HG03521 (cell line): ENCODE data around the gene AQR.
"Not testable (repeated sequence)": the region's sequence is repeated elsewhere in the genome, so short reads cannot be mapped to it uniquely, and the experiment has no call there.

Experiments used
- ATAC-seq: cut with Tn5 transposase; IDR thresholded peaks from one replicate; pipeline ENCODE4 v1.9.1; 2021; ENCODE audit warnings: mild to moderate bottlenecking, moderate library complexity; ENCODE audit not compliant: unreplicated experiment

AQR gene

DNA sequence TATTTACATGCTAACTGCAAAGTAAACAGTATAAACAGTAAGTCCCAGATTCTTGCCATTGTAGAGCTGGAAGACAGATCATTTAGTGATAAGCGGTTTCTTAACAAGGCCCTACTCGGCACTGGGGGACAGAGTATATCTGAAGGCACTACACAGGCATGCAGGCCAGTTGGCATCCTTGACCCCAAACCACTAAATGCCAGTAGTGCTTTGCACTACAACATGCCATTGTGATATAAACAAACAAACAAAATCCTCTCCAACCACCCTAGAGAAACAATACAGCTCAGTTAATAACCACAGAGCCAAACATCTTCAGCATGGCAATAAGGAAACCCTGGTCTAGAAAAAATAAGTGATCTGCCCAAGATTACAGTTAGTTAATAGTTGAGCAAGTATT, 5.3 kb downstream of the AQR start:
- ATAC-seq: no peak

DNA sequence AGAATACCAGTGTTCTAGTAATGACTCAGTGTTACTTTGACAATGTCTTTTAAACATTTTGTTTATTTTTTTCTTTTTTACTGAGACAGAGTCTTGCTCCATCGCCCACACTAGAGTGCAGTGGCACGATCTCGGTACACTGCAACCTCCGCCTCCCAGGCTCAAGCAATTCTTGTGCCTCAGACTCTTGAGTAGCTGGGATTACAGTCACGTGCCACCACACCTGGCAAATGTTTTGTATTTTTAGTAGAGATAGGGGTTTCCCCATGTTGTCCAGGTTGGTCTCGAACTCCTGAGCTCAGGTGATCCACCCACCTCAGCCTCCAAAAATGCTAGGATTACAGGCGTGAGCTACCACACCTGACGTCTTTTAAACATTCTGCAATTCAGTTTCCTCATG, 15.7 kb downstream of the AQR start:
- ATAC-seq: no peak

DNA sequence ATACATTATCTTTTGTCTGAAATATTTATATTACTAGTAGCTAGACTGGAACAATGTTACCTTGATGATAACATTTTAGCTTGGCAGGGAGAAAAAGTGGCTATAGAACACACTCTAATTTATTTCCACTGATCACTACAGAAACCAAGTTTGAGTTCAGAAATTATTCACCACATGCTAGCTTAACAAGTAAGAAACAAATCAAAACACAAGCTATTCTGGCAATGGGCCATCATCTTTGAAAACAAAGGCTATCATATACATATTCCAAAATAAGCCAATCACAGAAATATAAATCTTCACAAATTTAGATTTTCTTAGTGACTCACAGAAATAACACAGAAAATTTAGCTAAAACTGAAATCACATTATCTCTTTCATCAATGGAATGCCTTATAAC, 17.1 kb downstream of the AQR start:
- no peak for ATAC-seq

DNA sequence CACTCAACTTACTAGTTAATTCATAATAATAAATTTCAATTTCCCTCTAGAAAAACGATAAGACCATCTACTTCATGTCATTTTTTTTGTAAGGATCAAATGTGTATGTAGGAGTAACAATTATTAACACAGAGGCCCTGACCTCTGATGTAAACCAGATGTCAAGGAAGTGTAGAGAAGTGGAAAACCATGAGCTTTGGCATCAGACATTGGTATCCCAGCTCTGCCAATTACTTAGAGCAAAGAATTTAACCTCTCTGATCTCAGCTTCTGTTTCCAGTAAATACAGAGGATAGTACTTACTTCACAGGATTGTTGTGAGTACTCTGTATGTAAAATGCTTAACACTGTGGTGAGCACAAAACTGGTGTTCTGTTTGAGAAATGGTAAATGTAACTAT, 17.5 kb downstream of the AQR start:
- no peak for ATAC-seq

DNA sequence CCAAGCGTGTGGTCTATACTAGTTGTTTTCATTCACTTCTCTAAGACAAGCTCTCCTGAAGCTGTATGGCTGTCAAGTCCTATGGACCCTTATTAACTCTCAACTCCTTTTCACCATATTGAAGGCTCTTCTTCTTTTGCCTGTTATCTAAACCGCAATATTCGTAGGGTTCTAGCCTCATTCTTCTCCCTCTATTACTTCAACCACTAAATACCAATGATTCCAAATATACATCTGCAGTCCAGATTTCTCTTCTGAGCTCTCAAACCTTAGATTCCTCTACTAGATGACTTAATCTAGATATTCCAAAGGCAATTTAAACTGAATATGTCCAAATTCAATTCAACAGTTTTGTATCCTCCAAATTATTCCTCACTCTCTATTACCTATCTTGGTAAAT, 24.6 kb downstream of the AQR start:
- no peak for ATAC-seq

DNA sequence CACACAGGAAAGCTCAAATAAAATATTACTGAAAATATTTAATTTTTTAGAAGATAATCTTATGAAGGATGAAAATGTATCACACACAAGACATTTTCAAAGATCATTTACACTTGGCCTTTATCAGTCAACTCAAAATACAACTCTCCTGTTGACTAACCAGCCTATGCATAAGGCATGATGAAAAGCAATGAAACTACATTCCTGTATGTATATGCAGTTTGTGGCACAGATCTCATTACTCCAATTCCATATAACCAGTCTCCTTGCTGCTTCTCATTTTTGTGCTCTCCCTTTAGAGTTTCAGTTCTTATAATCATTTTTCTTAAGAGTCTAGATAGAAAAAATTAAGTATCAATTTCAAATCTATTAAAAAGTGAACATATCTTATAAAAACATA, 25.8 kb downstream of the AQR start:
- ATAC-seq: no peak

DNA sequence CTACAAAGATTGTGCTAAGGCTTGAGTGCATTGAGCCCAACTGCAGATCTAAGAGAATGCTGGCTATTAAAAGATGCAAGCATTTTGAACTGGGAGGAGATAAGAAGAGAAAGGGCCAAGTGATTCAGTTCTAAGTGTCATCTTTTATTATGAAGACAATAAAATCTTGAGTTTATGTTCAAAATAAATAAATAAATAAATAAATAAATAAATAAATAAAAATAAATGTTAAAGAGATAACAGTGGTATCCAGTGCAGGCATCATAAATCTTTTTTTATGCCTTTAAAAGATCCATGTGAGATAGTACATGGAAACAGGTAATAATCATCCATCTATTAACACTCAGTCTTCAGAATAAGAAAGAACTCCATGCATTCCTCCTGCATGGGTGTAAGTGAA, 26.3 kb downstream of the AQR start:
- ATAC-seq: not testable (repeated sequence)

DNA sequence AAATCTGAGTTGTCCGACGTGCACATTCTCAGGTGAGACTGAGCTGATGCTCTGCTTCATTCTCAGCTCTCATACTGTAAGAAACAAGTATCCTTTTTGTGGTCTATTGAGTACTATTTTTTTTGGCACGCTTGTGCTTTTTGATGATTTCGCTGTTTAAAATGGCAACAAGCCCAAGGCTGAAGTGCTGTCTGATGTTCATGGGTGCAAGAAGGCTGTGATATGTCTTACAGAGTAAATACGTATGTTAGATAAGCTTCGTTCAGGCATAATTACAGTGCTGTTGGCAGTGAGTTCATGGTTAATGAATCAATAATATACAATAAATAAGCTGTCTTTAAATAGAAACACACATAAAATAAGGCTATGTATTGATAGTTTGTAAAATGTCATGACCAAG, 27.2 kb downstream of the AQR start:
- ATAC-seq: no peak

DNA sequence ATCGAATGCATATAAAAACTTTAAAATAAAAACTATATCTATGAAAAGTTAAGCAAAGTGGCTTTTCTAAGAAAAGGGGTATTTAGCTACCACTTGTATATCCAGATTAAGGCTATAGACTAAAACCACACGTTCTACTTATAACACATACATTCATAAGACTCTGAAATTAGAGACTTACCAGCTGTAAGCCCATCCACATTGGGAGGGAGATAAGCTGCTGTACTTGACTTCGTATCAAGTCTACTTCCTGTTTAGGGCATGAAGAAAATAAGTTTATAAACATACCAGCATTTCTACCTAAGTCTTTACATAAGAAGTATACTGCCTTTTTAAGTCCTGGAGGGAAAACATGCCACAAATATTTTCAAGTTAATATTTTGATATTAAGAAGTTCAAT, 27.7 kb downstream of the AQR start:
- no peak for ATAC-seq

DNA sequence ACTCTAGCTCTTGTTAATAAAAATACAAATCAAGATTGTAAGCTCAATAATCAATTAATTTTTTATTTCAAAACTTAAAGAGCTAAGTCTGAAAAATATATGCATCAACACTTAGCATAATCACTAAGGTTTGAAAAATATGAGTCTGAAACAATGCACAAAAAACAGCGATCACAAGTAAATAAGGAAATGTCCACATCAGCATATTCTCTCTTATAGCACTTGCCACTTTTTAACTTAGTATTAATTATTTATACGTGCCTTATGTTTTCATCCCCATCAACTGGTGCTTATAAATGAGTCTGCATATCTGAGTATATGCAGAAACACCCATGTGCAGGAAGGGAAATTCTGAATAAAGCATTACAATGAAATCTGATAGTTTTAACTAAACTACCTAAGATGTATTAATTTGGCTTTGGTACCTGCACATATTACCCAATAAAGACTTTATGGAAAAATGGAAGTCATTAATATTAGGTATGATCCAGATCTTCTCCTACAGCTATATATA, 28.3 kb downstream of the AQR start:
- ATAC-seq: no peak

DNA sequence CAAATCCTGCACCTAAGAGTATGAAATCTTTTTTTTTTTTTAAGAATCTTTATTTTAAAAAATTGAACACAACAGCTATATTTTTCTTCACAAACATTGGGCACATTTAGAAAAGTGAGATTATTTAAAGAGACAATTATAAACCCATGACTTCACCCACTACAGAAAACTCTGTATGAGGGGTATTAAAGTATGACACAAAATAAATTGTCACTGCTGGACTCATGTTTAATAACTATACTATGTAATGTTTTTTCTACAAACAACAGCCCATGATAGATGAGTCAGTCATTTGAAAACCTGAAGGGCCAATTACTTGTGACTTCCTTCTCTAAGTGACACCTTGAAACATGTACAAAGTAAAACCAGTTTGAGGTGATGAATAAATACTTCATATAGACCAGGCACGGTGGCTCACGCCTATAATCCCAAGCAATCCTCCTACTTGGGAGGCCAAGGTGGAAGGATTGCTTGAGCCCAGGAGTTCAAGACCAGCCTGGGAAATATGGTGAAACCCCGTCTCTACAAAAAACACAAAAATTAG, 36.0 kb downstream of the AQR start:
- ATAC-seq: no peak

DNA sequence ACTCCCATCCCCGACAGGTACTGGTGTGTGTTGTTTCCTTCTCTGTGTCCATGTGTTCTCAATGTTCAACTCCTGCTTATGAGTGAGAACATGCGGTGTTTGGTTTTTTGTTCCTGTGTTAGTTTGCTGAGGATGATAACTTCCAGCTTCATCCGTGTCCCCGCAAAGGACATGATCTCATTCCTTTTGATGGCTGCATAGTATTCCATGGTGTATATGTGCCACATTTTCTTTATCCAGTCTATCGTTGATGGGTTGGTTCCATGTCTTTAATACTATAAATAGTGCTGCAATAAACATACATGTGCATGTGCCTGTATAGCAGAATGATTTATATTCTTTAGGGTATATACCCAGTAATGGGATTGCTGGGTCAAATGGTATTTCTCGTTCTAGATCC, 41.2 kb downstream of the AQR start:
- ATAC-seq: not testable (repeated sequence)

DNA sequence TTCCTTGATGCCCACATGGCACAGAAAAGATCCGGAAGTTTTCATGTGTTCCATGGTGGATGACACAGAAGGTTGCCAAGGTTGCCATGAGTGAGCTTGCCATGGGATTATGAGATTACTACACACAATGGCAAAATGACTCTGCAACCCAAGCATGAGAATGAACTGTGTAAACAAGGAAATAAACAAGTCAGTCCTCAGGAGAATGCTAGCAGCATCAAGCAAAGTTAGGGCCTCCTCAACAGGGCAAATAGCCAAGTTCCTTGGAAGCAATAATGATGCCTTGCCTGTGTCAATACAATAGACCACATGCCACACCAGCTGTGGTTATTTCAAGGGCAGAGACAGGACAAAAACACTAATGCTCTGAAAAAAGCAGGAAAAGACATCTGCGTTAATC, 41.8 kb downstream of the AQR start:
- no peak for ATAC-seq

DNA sequence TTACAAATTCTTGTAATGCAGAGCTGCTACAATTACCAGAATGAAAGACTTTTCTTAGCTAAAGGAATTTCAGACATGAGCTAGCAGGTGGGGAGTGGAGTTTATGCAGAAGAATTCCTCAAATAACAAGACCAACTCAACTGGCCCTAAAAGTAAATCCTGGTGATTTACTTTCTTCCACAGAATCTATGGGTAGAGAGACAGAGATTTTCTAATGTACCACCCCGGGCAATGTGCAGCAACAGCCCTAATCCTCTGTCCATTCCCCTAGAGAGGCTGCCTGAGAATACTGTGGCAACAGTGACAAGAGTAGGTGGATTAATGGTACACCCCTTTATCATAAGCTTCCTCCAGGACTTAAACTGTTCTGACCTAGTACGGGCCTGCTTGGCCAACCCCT, 55.2 kb downstream of the AQR start:
- ATAC-seq: no peak

DNA sequence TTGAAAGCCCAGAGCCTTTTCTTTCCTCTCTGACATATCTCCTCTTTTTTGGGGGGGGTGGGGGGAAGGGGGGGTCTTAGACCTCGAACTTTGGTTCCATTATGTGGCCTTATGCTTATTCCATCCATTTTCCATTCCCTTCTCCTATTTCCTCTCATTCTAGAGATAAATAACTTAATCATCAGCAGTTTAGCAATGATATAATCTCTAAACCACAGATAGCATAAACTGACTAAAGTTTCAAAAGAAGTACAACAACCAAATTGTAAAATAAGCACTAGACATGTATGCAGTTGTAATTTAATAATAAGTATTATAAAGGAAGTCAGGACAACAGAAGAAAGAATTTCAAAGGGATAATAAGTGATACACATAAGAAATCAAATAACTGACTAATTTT, 64.5 kb downstream of the AQR start:
- no peak for ATAC-seq

DNA sequence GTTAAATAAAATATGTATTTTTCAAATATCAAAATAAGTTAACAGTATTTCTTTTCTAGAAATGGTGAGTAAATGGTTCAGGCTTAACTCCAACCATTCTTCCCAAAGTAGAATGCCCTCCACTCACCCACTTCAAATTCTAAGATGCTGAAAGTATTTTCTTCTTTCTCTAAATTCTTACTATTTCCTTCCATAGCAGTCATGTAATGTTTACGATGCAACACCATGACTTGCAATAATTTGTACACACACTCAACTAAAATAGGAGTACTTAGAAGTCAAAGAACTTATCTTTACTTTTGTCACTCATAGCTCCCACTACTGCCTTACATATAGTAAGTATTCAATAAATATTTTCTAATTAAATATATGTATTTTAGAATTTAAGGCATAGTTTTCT, 65.0 kb downstream of the AQR start:
- ATAC-seq: no peak

DNA sequence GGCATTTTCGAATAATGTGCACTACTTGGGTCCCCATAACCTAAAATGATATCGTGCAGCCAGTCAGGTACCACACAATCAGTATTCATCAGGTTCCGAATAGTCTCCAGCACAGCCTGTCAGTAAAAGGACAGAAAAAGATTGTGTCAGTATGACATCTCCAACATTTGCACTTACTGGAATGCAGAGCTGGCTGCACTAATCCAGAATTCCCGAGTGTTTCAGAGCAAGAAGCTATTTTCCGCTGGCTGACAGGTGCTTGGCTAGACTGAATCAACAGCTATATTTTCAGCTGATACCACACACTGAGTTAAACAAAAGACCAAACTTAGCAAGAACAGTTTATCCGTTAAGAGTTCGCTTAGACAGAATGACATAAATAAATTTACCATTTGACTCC, 68.8 kb downstream of the AQR start:
- no peak for ATAC-seq

DNA sequence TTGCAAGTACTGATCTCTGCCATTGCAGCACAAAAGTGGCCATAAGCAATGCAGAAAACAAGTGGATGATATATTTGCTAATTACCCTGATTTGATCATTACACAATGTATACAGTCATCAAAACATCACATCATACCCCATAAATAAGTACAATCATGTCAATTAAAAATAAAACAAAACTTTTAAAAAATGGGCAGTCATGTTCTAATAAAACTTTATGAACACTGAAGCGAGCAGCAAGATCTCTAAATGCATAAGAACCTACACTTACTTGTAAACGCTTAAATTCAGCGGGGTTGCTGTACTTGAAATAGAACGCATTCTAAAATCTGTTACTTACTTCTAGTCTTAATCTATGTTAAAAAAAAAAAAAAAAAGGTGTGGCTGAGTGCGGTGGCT, 73.4 kb downstream of the AQR start:
- ATAC-seq: no peak

DNA sequence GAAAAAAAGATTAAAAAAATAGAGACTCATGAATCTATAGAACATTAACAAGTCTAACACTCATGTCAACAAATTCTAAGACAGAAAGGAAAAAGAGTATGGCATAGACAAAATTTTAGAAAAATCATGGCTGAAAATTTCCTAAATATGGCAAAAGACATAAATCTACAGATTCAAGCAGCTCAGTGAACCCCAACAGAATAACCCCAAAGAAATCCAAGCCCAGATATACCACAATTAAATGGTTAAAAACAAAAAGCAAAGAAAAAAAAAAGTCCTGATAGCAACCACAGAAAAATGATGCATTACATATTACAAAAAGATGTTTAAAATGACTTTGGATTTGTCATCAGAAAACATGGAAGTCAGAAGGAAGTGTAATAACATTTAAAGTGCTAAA, 75.6 kb downstream of the AQR start:
- ATAC-seq: no peak

DNA sequence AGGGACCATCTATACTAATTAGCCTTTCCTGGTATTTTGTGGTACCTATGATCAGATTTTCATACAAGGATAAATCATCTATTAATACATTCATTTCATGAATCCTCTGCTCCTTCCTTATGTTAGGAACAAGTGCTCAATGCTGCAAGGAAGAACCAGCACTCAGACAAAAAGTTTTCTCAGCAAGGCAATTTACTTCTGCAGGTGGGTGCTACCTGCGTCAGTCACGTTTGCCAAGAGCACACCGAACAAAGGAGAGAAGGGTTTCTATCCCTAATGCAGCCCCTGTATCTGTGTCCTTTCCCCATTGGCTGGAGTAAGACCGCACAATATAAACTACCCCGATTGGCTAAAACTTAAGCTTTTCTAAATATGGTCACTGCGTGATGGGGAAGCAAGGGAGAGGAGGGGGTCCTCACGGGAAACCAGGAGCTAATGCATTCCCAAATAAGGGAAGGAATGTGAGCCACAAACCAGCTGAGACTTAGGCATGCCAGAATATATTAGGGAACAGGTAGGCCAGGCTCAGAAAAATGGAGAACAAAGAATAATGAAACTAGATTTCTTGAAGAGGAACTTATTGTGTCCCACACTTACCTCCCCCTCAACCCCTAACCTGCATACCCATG, 76.5 kb downstream of the AQR start:
- no peak for ATAC-seq

DNA sequence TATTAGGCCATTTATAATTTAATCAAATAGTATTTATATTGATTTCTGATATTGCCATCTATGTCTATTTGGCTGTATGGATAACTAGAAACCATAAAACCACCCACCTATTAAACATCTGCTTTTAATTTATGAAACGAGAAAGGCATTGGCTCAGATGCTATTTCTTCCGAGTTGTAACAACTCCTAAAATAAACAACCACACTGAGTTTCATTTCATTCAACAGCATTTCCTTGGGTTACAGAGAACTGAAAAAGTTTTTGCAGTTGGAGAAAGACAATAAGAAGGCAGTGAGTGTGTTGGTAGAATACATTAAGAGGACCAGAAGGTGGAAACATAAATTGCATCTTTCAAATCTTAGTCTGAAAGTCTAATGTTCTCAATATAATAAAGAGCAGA, 79.1 kb downstream of the AQR start:
- no peak for ATAC-seq

DNA sequence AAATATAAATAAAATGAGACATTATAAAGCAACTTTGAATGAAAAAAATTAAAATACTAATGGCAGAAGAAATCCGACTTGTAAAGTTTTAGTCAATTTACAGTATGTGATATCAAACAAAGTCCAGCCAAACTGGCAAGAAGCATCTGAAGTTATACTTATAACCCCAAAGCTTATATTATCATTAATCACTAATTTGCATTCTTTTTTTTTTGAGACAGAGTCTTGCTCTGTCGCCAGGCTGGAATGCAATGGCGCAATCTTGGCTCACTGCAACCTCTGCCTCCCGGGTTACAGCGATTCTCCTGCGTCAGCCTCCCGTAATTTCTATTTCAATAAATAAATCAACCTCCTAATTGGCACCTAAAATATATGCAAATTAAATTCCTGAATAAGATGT, 80.1 kb downstream of the AQR start:
- no peak for ATAC-seq

DNA sequence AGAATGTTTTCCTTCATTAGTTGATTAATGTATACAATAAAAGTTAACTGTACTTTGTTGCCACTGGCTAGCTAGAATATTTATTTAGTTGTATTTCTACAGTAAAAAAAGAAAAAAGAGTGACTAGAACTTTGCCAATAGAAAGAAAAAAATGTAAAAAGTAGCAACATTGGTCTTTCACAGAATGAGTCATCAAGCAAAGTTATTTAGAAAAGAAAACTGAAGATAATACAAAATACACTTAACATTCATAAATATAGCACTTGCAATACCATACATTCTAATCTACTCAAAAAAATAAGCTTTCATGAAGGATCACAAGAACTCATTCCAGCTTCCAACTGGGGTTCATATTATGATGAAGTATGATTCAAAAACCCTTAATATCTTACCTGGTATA, 83.4 kb downstream of the AQR start:
- ATAC-seq: no peak
